HL-60 (cell line): ENCODE data around the gene HES7.

Experiments used
- CTCF ChIP-seq: IDR thresholded peaks from one replicate; pipeline ENCODE4 v1.5.1; 2011; ENCODE audit warnings: low read length, control low read depth, inconsistent platforms; ENCODE audit not compliant: insufficient read depth
- REST ChIP-seq: IDR thresholded peaks from 2 replicates; pipeline ENCODE4 v1.6.1; 2012; ENCODE audit warnings: low read depth; ENCODE audit not compliant: insufficient replicate concordance

- TF ChIP-seq CTCF = no peak
- TF ChIP-seq REST = no peak
Measured at GRCh38 chr17:8150194-8151119, 26.6 kb upstream of the HES7 start.
